GM18858 (cell line): ENCODE measurements around the gene SLC28A1.
"Not testable (repeated sequence)": the region's sequence is repeated elsewhere in the genome, so short reads cannot be mapped to it uniquely, and the experiment has no call there.

Experiments used
- ATAC-seq: cut with Tn5 transposase; IDR thresholded peaks from one replicate; pipeline ENCODE4 v1.9.1; 2021; ENCODE audit not compliant: unreplicated experiment

The SLC28A1 gene

DNA sequence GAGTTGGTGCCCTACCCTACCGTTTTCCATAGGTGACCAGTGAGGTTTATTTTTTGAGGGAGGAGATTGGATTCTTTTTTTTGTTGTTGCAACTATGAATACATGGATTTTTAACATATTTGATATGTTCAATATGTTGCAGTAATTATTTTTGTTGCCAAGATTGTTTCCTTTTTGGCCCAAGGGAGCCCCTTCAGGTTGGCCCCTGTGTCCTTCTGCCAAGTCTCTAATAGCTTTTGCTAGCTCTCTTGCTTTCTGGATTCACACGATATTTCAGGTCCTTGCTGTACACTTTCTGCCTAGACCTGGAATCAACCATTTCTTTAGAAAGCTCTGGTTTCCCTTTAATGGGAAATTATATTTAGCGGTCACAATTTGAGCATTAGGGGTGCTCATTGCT, 22.7 kb upstream of the SLC28A1 start:
- no peak for ATAC-seq

GRCh38 chr15:84862214-84862975, 22.1 kb upstream of the SLC28A1 start:
- no peak for ATAC-seq

GRCh38 chr15:84863565-84864443, 20.7 kb upstream of the SLC28A1 start:
- ATAC-seq, result no peak

DNA sequence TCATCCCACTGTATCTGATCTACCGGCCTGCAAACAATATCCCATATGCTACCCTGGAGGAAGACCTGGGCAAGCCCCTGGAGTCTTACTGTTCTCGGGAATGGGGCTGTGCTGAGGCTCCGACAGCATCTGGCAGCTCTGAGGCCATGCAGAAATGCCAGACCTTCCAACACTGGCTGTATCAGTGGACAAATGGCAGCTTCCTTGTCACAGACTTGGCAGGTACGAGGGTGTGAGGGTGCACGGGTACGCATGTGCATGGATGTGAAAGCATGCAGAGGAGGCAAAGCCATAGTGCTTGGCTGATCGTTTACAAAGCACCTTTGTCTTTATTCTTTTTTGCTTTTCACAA, 20.0 kb upstream of the SLC28A1 start:
- no peak for ATAC-seq

- no peak for ATAC-seq
Observed at GRCh38 chr15:84865074-84865569, 19.3 kb upstream of the SLC28A1 start.

- ATAC-seq, result no peak
Observed at GRCh38 chr15:84868037-84868880, 16.2 kb upstream of the SLC28A1 start.

DNA sequence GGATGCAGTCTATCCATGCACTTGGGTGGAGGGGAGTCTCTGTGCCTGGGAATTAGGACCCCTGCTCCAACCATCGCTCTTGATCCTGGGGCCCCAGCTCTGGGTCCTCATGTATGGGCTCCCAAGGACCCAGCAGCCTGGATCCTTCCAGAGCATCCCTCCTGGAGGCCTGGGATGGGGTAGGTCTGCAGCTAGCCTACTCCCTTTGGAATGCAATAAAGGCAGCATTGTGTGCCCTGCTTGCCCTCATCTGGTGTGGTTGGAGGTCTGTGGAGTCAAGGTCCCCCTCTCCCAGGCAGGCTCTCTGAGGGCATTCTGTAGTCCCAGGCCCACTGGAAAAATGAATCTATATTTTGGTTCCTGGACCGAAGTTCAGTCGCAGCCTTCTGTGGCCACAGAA, 15.0 kb upstream of the SLC28A1 start:
- ATAC-seq, result no peak

- no peak for ATAC-seq
Observed at GRCh38 chr15:84871428-84871985, 13.0 kb upstream of the SLC28A1 start.

DNA sequence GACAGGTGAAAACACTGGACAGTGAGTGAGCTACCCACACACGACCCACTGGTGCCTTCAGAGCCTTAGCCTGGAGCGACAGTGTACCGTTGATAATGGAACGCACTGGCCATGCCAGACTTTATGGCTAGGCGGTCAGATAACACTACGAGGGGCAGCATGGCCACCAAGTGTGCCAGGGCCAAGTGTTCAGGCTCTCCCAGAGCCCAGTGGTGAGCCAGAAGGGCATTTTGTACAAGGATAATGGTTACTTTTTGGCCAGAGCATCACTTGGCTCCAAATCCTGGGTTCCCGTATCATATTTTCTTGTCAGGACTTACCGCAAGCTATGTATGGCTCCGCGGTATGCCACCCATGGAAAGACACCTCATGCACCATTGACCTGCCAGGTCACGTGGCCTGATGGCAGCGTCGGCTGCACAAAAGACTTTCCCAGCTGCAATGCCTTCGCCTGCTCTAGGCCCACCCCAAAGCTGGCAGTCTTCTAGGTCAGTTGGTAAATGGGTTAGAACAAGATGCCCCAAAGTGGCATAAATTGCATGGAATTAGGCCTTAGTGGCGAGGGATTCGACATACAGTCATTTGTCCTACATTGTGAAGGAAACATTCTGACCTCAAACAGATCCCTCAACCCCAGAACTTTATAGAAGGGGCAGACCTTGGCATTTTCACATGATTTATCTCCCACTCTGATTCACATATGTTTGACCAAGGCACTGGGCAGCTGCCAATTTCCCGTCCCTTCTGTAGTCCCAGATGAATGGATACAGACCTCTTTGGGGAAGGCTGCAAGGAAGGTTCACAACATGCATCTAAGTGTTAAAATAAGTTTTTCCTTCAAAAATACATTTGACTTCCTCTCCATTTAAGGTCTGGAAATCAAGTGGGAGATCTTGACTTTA, 12.2 kb upstream of the SLC28A1 start:
- no peak for ATAC-seq

DNA sequence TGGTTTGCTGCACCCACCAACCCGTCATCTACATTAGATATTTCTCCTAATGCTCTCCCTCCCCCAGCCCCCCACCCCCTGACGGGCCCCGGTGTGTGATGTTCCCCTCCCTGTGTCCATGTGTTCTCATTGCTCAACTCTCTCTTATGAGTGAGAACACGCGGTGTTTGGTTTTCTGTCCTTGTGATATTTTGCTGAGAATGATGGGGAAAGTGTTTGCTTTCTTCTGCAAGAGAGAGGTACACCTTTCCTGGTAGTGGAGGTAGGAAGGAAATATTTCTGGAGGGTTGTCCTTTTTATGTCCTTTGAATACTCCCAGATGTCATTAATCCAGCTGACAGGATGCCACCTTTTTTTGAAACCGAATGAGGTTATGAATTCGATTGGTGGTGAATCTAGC, 10.5 kb upstream of the SLC28A1 start:
- no peak for ATAC-seq

GRCh38 chr15:84874981-84875699, 9.3 kb upstream of the SLC28A1 start:
- ATAC-seq, result no peak

- ATAC-seq, result no peak
Observed at GRCh38 chr15:84876269-84876668, 8.2 kb upstream of the SLC28A1 start.

GRCh38 chr15:84877701-84878100, 6.8 kb upstream of the SLC28A1 start:
- not testable (repeated sequence) for ATAC-seq

- no peak for ATAC-seq
Observed at GRCh38 chr15:84878504-84878903, 6.0 kb upstream of the SLC28A1 start.

- ATAC-seq, result no peak
Observed at GRCh38 chr15:84879088-84879780, 5.2 kb upstream of the SLC28A1 start.

DNA sequence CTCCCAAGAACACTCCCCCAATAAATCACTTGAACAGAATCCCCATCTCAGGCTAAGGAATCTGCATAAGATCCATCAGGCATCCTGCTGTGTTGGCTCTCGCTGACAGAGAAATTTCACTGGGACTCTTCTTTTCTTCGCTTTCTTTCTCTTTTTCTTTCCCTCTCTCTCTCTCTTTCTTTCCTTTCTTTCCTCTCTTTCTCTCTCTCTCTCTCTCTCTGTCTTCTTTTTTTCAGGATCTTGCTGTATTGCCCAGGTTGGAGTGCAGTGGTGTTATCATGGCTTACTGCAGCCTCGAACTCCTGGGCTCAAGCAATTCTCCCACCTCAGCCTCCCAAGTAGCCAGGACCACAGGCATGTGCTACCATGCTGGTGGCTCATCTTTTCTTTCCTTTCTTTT, 4.5 kb upstream of the SLC28A1 start:
- ATAC-seq, result no peak

GRCh38 chr15:84880822-84881519, 3.5 kb upstream of the SLC28A1 start:
- ATAC-seq, result no peak

DNA sequence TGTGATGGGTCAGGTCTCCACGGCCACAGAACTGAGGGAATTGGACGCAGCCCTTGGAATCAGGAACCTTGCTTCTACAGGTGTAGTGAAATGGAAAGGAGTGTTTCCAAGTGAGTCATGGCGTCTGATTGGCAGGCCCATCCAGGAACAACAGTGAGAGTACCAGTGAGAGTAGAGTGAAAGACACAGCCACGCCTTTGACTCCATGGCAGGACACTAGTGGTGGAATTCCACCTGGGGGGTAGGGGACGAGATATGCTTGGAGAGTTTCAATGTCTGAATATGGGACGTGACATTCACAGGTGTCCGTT, 3.0 kb upstream of the SLC28A1 start:
- ATAC-seq, result no peak
